Measurements from ENCODE around the gene DAZAP2.
A peak's percentile ranks its signal among the peaks of the same experiment; 100 is the strongest.
"Not testable (repeated sequence)": the region's sequence is repeated elsewhere in the genome, so short reads cannot be mapped to it uniquely, and the experiment has no call there.

DAZAP2 gene

DNA sequence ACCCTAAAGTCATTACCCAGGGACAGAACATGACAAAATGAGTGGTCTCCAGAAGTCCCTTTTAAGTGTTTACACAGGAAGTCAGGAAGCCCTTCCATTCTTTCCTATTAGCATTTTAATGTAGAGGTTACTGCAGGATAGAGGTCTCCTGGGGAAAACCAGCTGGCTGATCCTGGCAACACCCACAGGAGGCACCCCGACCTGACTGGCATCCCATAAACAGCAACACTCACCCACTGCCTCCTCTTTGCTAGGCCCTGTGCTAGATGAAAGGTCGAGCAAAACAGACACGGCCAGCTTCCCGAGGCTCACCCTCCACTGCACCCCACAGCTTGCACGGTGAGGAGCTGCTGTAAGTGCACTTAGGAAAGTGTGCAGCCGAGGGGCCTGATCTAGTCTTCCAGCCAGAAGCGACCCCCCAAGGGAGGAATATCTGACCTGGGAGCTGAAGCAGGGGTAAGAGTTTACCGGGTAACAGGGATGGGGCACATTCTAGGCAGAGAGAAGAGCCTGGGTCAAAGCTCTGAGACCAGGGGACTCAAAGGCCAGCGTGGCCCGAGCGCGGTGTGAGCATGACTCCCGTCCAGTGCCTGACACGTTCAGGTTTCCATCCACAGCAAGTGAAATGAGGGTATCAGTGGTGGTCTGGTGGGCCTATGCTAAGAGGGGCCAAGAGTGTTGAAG lies 9.0 kb downstream of the DAZAP2 start:
- no peak for DNase-seq (ENCODE audit: low read depth in 2 of 2)

- no peak for DNase-seq (ENCODE audit: low read depth in 2 of 2)
Measured at GRCh38 chr12:51253276-51253675, 14.7 kb downstream of the DAZAP2 start.

GRCh38 chr12:51254536-51254935 lies 15.9 kb downstream of the DAZAP2 start:
- no peak for DNase-seq (ENCODE audit: low read depth in 2 of 2)

- not testable (repeated sequence) for DNase-seq (ENCODE audit: low read depth in 2 of 2)
Measured at GRCh38 chr12:51259600-51259999, 21.0 kb downstream of the DAZAP2 start.

- DNase-seq (ENCODE audit: low read depth in 2 of 2): no peak
Measured at GRCh38 chr12:51262758-51263177, 24.1 kb downstream of the DAZAP2 start.

DNA sequence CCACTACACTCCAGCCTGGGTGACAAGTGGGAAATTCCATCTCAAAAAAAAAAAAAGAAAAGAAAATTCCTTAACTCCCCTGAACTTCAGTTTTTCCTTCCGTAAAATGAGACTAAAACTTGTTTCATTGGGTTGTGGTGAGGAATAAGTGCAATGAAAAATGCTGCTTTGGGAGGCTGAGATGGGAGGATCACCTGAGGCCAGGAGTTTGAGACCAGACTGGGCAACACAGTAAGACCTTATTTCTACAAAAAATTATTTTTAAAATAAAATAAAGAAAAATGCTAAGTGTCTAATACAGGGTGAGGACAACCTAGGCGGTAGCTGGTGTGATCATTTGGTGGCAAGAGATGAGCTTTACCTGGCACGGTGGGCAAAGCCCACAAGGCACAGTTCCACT lies 24.7 kb downstream of the DAZAP2 start:
- DNase-seq (ENCODE audit: low read depth in 2 of 2): no peak

DNA sequence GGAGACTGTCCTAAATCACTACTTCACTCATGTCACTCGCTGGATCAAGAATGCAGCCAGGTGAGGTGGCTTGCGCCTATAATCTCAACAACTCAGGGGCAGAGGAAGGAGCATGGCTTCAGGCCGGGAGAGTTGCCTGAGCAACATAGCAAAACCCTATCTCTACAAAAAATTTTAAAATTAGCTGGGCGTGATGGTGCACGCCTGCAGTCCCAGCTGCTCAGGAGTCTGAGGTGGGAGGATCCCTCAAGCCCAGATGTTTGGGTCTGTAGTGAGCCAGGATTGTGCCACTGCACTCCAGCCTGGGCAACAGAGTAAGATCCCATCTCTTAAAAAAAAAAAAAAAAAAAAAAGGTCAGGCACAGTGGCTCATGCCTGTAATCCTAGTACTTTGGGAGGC lies 25.7 kb downstream of the DAZAP2 start:
- DNase-seq (ENCODE audit: low read depth in 2 of 2): no peak

GRCh38 chr12:51265024-51265423 lies 26.4 kb downstream of the DAZAP2 start:
- no peak for DNase-seq (ENCODE audit: low read depth in 2 of 2)

- DNase-seq (ENCODE audit: low read depth in 2 of 2): peak in 1 of 2 donors; percentile 40
Measured at GRCh38 chr12:51269174-51270066, 30.8 kb downstream of the DAZAP2 start.

GRCh38 chr12:51270067-51270950 lies 31.7 kb downstream of the DAZAP2 start, which contains the start of gene SMAGP:
Gene SMAGP (minus strand): TSS chr12:51270415. CDS start chr12:51269278, 1,137 bp downstream.
- no peak for DNase-seq (ENCODE audit: low read depth in 2 of 2)

DNA sequence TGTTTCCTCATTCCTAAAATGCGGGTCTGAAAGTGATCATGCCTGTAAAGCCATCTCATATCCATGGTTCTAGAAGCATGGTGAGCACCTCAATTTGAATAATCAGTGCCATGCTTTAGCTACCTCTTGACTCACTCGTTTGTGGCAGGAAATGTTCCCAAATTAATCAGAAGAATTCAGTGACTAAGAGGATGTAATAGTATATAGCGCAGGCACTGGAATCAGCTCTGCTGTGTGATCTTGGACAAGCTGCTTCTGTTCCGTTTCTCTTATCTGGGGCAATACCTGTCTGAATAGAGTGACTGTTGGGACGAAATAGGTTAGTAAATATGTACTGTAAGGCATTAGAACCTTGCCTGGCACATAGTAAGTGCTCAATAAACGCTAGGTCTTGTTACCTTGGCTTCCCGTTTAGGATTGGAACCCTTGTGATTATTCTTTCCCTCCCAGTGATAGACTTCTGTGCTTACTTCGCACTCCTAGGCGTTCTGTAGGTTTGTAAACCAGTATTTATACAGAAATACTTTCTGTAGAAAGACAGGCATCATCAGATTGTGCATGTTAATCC lies 32.4 kb downstream of the DAZAP2 start:
- no peak for DNase-seq (ENCODE audit: low read depth in 2 of 2)

DNA sequence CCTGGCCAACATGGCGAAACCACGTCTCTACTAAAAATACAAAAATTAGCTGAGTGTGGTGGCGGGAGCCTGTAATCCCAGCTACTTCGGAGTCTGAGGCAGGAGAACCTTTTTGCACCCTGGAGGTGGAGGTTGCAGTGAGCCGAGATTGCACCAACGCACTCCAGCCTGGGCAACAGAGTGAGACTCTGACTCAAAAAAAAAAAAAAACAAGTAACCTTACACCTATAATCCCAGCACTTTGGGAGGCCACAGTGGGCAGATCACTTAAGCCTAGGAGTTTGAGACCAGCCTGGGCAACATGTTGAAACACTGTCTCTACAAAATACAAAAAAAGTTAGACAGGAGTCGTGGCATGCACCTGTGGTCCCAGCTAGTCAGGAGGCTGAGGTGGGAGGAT lies 34.2 kb downstream of the DAZAP2 start:
- DNase-seq (ENCODE audit: low read depth in 2 of 2): not testable (repeated sequence)

DNA sequence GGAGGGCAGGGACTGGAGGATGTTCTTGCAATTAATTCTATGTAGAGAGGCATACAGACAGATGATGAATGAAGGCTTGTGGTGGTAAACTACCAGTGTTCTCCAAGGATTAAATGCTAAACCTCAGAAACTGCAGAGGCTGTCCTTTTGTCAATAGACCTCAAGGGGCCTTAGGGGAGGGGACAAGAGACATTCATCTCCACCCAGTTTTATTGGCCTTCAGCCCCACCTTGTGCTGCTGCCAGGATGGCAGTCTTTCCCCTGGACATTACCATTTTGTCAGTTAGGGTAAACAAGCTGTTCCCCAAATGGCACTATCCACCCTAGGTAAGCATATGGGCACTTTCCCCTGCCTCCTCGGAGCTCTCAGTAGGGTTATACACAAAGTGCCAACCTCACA lies 36.5 kb downstream of the DAZAP2 start:
- no peak for DNase-seq (ENCODE audit: low read depth in 2 of 2)

DNA sequence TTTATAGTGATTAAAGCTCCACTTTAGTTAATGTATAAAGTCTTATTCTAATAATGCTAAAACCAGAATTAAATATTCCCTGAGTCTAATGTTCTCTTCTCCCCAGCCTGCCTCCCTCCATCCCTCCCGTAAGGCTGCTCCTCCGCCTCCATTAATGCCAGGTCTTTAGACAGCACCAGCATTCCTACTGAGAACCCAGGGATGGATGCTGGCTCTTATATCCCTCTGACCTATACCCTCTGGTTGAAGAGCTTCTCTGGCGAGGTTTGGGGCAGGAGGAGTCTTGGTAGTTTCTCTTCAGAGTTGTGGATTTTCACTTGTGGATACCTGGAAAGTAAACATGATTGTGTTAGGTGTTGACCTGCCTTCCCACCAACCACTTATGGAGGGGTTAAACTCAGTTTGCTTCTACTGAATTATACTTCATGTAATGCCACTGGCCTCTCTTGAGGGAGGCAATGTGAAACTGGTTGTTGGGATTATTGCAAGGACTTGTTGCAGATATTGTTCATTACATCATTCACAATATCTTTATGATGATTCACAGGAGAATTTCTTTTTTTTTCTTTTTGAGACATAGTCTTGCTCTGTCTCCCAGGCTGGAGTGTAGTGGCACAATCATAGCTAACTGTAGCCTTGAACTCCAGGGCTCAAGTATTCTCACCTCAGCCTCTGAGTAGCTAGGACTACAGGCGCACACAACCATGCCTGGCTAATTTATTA lies 42.7 kb downstream of the DAZAP2 start:
- DNase-seq (ENCODE audit: low read depth in 2 of 2): no peak

GRCh38 chr12:51285843-51286242 lies 47.2 kb downstream of the DAZAP2 start:
- no peak for DNase-seq (ENCODE audit: low read depth in 2 of 2)

DNA sequence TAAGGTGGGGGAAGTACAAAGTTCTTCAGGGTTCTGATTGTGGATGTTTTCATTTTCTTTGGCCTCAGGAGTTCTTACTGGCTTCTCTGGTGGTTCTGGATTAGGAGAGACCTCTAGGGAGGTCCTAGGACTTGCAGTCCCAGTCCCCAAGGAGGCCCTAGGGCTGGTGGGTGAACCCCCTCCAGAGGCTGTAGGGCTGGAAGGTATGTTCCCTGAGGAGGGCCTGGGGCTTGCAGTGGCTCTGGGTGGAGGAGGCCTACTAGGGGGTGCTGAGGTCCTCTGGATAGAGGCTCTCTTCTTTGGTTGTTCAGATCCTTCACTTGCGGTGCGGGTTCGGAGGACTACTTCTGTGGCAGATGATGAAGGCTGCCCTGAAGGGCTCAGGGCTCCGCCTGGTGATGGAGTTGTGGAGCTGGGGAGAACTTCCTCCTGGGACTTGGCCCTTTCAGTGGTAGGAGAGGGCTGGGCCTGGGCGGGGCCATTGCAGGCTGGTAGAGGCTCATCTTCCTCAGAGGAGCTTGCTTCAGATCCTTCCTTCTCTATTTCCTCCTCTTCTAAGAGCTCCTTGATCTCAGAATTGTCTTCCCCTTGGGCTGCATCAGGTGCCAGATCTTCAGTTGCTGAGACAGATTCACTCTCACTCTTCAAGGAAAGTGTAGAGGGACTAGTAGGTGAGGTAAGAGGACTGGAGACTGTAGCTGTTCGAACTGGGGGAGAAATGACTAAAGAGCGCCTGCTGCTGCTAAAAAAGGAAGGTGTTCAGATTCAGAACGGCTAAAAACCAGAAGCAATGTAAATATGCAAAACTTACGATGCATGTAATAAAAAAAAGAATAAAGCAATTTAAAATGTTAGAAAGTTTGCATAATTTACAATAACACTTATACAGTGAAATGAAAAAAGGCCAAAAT lies 53.2 kb downstream of the DAZAP2 start:
- not testable (repeated sequence) for DNase-seq (ENCODE audit: low read depth in 2 of 2)
